Measurements from ENCODE around the gene LPP.

DNA sequence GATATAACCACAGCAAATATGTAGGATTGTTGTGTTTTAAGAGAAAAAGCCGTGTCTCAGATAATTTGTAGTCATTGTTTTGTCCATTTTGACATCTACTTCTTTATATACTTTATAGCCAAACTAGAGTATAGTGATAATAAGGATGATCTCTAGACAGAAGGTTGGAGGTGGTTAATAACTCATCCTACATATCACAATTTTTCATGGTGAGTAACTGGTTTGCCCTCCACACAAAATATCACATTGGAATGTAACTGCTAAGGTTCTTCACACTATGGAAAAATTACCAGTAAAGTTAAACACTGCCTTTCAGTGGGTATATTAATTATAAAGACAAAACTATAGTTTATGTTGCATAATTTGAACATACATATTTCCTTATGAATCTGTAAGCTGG is 380.7 kb downstream of the LPP start:
- TF ChIP-seq, protein P1, sequence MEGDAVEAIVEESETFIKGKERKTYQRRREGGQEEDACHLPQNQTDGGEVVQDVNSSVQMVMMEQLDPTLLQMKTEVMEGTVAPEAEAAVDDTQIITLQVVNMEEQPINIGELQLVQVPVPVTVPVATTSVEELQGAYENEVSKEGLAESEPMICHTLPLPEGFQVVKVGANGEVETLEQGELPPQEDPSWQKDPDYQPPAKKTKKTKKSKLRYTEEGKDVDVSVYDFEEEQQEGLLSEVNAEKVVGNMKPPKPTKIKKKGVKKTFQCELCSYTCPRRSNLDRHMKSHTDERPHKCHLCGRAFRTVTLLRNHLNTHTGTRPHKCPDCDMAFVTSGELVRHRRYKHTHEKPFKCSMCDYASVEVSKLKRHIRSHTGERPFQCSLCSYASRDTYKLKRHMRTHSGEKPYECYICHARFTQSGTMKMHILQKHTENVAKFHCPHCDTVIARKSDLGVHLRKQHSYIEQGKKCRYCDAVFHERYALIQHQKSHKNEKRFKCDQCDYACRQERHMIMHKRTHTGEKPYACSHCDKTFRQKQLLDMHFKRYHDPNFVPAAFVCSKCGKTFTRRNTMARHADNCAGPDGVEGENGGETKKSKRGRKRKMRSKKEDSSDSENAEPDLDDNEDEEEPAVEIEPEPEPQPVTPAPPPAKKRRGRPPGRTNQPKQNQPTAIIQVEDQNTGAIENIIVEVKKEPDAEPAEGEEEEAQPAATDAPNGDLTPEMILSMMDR (IDR thresholded peaks at IDR 0.05), result no peak
- no peak for TF ChIP-seq POLR2A (IDR thresholded peaks at IDR 0.05)

Data from right lobe of liver (tissue), 4 donors.